ENCODE measurements around the gene LDHAL6B.

LDHAL6B gene

DNA sequence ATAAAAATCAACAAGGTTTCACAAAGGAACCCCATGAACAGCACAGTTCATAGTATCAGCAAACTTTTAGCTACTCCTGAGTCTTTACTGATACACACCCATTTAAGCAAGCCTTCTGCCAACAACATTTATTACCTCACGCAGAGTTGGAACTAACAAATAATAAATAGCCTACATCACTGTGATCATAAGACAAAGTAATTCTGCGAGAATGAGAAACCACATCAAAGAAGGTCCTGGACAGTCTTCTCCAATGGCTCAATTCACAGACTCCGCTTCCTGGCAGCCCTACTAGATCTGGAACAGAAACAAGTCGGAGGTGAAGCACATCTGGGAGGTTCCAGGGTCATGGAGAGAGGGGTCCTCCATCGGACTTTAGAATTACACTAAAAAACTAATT lies 37.0 kb downstream of the LDHAL6B start:
- Histone ChIP-seq H2BK5ac (ENCODE audit: low read length) (no peak overlapping the region), H3K79me1 (ENCODE audit: low read depth, low read length) (no peaks in the 10 kb centered on the region), H3K14ac (ENCODE audit: low read length) (no peak overlapping the region), H3K27ac (replicated peaks; ENCODE audit: low read length) (no peak overlapping the region), H4K8ac (ENCODE audit: low read depth, low read length) (no peak overlapping the region), H3K9me3 (replicated peaks in 1 of 2; ENCODE audit: control insufficient read depth in 2 of 2, insufficient read depth in 1 of 2, low read depth in 1 of 2, low read length in 2 of 2) (no peaks in the 10 kb centered on the region), H3K4me2 (ENCODE audit: insufficient read depth, low read length, poor library complexity, severe bottlenecking) (no peak overlapping the region), H2BK120ac (ENCODE audit: low read depth, low read length) (no peak overlapping the region), H3K23ac (ENCODE audit: low read depth, low read length, poor library complexity) (no peak overlapping the region), H3K4me1 (ENCODE audit: control insufficient read depth in 2 of 2, insufficient read depth in 1 of 2, low read depth in 1 of 2, low read length in 2 of 2) (peaks cover 0 to 2% of the 10 kb centered on the region in 2 donors), H3K36me3 (replicated peaks in 1 of 2; ENCODE audit: control insufficient read depth in 2 of 2, insufficient read depth in 2 of 2, low read length in 2 of 2) (no peaks in the 10 kb centered on the region), H2BK15ac (ENCODE audit: low read length) (no peak overlapping the region), H2AK5ac (ENCODE audit: low read depth, low read length) (no peak overlapping the region), H2AFZ (ENCODE audit: low read length) (no peak overlapping the region), H3K4me3 (ENCODE audit: low read length in 2 of 2) (no peak overlapping the region), H3K27me3 (ENCODE audit: control insufficient read depth in 3 of 3, insufficient read depth in 3 of 3, low read depth in 1 of 3, low read length in 3 of 3) (no peaks in the 10 kb centered on the region), H3K9ac (ENCODE audit: low read depth, low read length, poor library complexity) (no peak overlapping the region), H3K18ac (ENCODE audit: low read length) (no peak overlapping the region), H2BK12ac (ENCODE audit: low read length) (no peak overlapping the region), H3K4ac (ENCODE audit: low read length) (no peak overlapping the region), H4K91ac (ENCODE audit: low read depth, low read length, poor library complexity) (no peak overlapping the region)
- WGBS, 2 donors (ENCODE audit: extremely low coverage in 2 of 2, insufficient read length in 2 of 2, insufficient replicate concordance in 1 of 2), result no CpG with 5 or more reads among the region's 5 CpGs
- DNase-seq (ENCODE audit: low spot score), result no peak

DNA sequence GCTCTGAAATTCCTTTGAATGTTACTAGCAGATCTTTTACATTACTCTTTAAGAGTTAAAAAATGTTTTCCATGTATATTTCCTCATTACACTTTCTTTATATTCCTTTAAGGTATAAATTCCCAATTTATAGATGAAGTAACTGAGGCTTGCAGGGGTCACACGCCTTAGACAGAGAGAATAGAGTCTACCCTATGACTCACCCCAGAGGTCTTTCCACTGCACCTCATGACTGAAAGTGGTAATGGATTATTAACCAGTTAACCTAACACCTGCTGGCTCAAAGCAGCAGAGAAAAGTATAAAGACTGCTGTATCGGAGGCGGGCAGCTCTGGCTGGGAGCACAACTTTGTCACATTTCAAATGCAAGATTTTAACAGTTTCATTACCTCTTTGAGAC lies 37.7 kb downstream of the LDHAL6B start:
- no peak for DNase-seq (ENCODE audit: low spot score)
- H3K4me3 ChIP-seq (ENCODE audit: low read length in 2 of 2), result no peak overlapping the region
- no peak overlapping the region for H2BK12ac ChIP-seq (ENCODE audit: low read length)
- H3K23ac ChIP-seq (ENCODE audit: low read depth, low read length, poor library complexity), result no peak overlapping the region
- H2AK5ac ChIP-seq (ENCODE audit: low read depth, low read length), result no peak overlapping the region
- no peak overlapping the region for H3K14ac ChIP-seq (ENCODE audit: low read length)
- no peak overlapping the region for H2BK15ac ChIP-seq (ENCODE audit: low read length)
- H3K79me1 ChIP-seq (ENCODE audit: low read depth, low read length), result no peaks in the 10 kb centered on the region
- H3K4me2 ChIP-seq (ENCODE audit: insufficient read depth, low read length, poor library complexity, severe bottlenecking), result no peak overlapping the region
- no peak overlapping the region for H4K8ac ChIP-seq (ENCODE audit: low read depth, low read length)
- no peaks in the 10 kb centered on the region for H3K27me3 ChIP-seq (ENCODE audit: control insufficient read depth in 3 of 3, insufficient read depth in 3 of 3, low read depth in 1 of 3, low read length in 3 of 3)
- no peak overlapping the region for H2BK5ac ChIP-seq (ENCODE audit: low read length)
- no peak overlapping the region for H3K9ac ChIP-seq (ENCODE audit: low read depth, low read length, poor library complexity)
- H3K4me1 ChIP-seq (ENCODE audit: control insufficient read depth in 2 of 2, insufficient read depth in 1 of 2, low read depth in 1 of 2, low read length in 2 of 2), result peaks cover 0 to 2% of the 10 kb centered on the region in 2 donors
- H2AFZ ChIP-seq (ENCODE audit: low read length), result no peak overlapping the region
- no peak overlapping the region for H3K4ac ChIP-seq (ENCODE audit: low read length)
- H3K27ac ChIP-seq (replicated peaks; ENCODE audit: low read length), result no peak overlapping the region
- no peak overlapping the region for H3K18ac ChIP-seq (ENCODE audit: low read length)
- no peaks in the 10 kb centered on the region for H3K36me3 ChIP-seq (replicated peaks in 1 of 2; ENCODE audit: control insufficient read depth in 2 of 2, insufficient read depth in 2 of 2, low read length in 2 of 2)
- no peak overlapping the region for H4K91ac ChIP-seq (ENCODE audit: low read depth, low read length, poor library complexity)
- no peaks in the 10 kb centered on the region for H3K9me3 ChIP-seq (replicated peaks in 1 of 2; ENCODE audit: control insufficient read depth in 2 of 2, insufficient read depth in 1 of 2, low read depth in 1 of 2, low read length in 2 of 2)
- H2BK120ac ChIP-seq (ENCODE audit: low read depth, low read length), result no peak overlapping the region
- no CpG with 5 or more reads among the region's 3 CpGs for WGBS, 2 donors (ENCODE audit: extremely low coverage in 2 of 2, insufficient read length in 2 of 2, insufficient replicate concordance in 1 of 2)

DNA sequence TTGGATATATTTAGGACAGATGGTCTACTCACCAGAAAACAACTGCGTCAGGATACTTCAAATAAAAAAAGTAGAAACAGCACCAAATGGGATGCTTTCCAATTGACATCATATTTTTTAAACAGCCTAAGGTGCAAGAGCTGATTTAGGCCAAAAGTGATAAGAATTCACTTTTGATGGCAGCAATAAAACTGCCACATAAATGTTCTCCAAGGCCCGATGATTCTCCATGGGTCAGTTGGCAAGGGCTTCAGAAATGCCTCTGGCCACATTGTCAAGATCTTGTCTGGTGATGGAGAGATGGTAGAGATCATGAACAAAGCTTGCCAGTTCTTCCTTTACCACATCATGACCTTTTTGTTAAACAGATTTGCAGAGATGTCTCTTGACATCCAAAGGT lies 38.9 kb downstream of the LDHAL6B start:
- no peak overlapping the region for H3K14ac ChIP-seq (ENCODE audit: low read length)
- whole genome bisulfite sequencing, 2 donors (ENCODE audit: extremely low coverage in 2 of 2, insufficient read length in 2 of 2, insufficient replicate concordance in 1 of 2), result no CpG with 5 or more reads among the region's 2 CpGs
- H4K91ac ChIP-seq (ENCODE audit: low read depth, low read length, poor library complexity), result no peak overlapping the region
- peaks cover 0 to 2% of the 10 kb centered on the region in 2 donors for H3K4me1 ChIP-seq (ENCODE audit: control insufficient read depth in 2 of 2, insufficient read depth in 1 of 2, low read depth in 1 of 2, low read length in 2 of 2)
- H3K23ac ChIP-seq (ENCODE audit: low read depth, low read length, poor library complexity), result no peak overlapping the region
- H4K8ac ChIP-seq (ENCODE audit: low read depth, low read length), result no peak overlapping the region
- H2AK5ac ChIP-seq (ENCODE audit: low read depth, low read length), result no peak overlapping the region
- no peak overlapping the region for H3K18ac ChIP-seq (ENCODE audit: low read length)
- H3K27me3 ChIP-seq (ENCODE audit: control insufficient read depth in 3 of 3, insufficient read depth in 3 of 3, low read depth in 1 of 3, low read length in 3 of 3), result no peaks in the 10 kb centered on the region
- no peak for DNase-seq (ENCODE audit: low spot score)
- no peak overlapping the region for H2BK12ac ChIP-seq (ENCODE audit: low read length)
- H2BK120ac ChIP-seq (ENCODE audit: low read depth, low read length), result no peak overlapping the region
- H3K79me1 ChIP-seq (ENCODE audit: low read depth, low read length), result no peaks in the 10 kb centered on the region
- H3K4me2 ChIP-seq (ENCODE audit: insufficient read depth, low read length, poor library complexity, severe bottlenecking), result no peak overlapping the region
- no peak overlapping the region for H2BK15ac ChIP-seq (ENCODE audit: low read length)
- H3K4ac ChIP-seq (ENCODE audit: low read length), result no peak overlapping the region
- H3K36me3 ChIP-seq (replicated peaks in 1 of 2; ENCODE audit: control insufficient read depth in 2 of 2, insufficient read depth in 2 of 2, low read length in 2 of 2), result no peaks in the 10 kb centered on the region
- no peaks in the 10 kb centered on the region for H3K9me3 ChIP-seq (replicated peaks in 1 of 2; ENCODE audit: control insufficient read depth in 2 of 2, insufficient read depth in 1 of 2, low read depth in 1 of 2, low read length in 2 of 2)
- no peak overlapping the region for H3K27ac ChIP-seq (replicated peaks; ENCODE audit: low read length)
- no peak overlapping the region for H2BK5ac ChIP-seq (ENCODE audit: low read length)
- no peak overlapping the region for H3K4me3 ChIP-seq (ENCODE audit: low read length in 2 of 2)
- H3K9ac ChIP-seq (ENCODE audit: low read depth, low read length, poor library complexity), result no peak overlapping the region
- H2AFZ ChIP-seq (ENCODE audit: low read length), result no peak overlapping the region

GRCh38 chr15:59247364-59247763 lies 40.7 kb downstream of the LDHAL6B start:
- Histone ChIP-seq H3K14ac (ENCODE audit: low read length) (no peak overlapping the region), H3K9me3 (replicated peaks in 1 of 2; ENCODE audit: control insufficient read depth in 2 of 2, insufficient read depth in 1 of 2, low read depth in 1 of 2, low read length in 2 of 2) (no peaks in the 10 kb centered on the region), H3K18ac (ENCODE audit: low read length) (no peak overlapping the region), H3K4me2 (ENCODE audit: insufficient read depth, low read length, poor library complexity, severe bottlenecking) (no peak overlapping the region), H3K36me3 (replicated peaks in 1 of 2; ENCODE audit: control insufficient read depth in 2 of 2, insufficient read depth in 2 of 2, low read length in 2 of 2) (no peaks in the 10 kb centered on the region), H3K4me3 (ENCODE audit: low read length in 2 of 2) (no peak overlapping the region), H2AK5ac (ENCODE audit: low read depth, low read length) (no peak overlapping the region), H3K23ac (ENCODE audit: low read depth, low read length, poor library complexity) (no peak overlapping the region), H2AFZ (ENCODE audit: low read length) (no peak overlapping the region), H3K27me3 (ENCODE audit: control insufficient read depth in 3 of 3, insufficient read depth in 3 of 3, low read depth in 1 of 3, low read length in 3 of 3) (no peaks in the 10 kb centered on the region), H3K4me1 (ENCODE audit: control insufficient read depth in 2 of 2, insufficient read depth in 1 of 2, low read depth in 1 of 2, low read length in 2 of 2) (peaks cover 0 to 2% of the 10 kb centered on the region in 2 donors), H2BK120ac (ENCODE audit: low read depth, low read length) (no peak overlapping the region), H2BK12ac (ENCODE audit: low read length) (no peak overlapping the region), H3K79me1 (ENCODE audit: low read depth, low read length) (no peaks in the 10 kb centered on the region), H3K27ac (replicated peaks; ENCODE audit: low read length) (no peak overlapping the region), H3K9ac (ENCODE audit: low read depth, low read length, poor library complexity) (no peak overlapping the region), H2BK15ac (ENCODE audit: low read length) (no peak overlapping the region), H3K4ac (ENCODE audit: low read length) (no peak overlapping the region), H4K8ac (ENCODE audit: low read depth, low read length) (no peak overlapping the region), H4K91ac (ENCODE audit: low read depth, low read length, poor library complexity) (no peak overlapping the region), H2BK5ac (ENCODE audit: low read length) (no peak overlapping the region)
- DNase-seq (ENCODE audit: low spot score), result peak; percentile 51
- no CpG with 5 or more reads among the region's 2 CpGs for WGBS, 2 donors (ENCODE audit: extremely low coverage in 2 of 2, insufficient read length in 2 of 2, insufficient replicate concordance in 1 of 2)
